NCI-H1694 treated with DMSO at 0.1 percent for 48 hours (cell line): ENCODE results near the gene DNM2.
A peak's percentile ranks its signal among the peaks of the same experiment; 100 is the strongest.
"Not testable (repeated sequence)": the region's sequence is repeated elsewhere in the genome, so short reads cannot be mapped to it uniquely, and the experiment has no call there.

Experiments used
- DNase-seq: peaks from one replicate; lab custom pipeline; 2025; lab: John Stamatoyannopoulos, UW

DNM2 gene

GRCh38 chr19:10838377-10838776 is 120.5 kb downstream of the DNM2 start:
- no peak for DNase-seq

DNA sequence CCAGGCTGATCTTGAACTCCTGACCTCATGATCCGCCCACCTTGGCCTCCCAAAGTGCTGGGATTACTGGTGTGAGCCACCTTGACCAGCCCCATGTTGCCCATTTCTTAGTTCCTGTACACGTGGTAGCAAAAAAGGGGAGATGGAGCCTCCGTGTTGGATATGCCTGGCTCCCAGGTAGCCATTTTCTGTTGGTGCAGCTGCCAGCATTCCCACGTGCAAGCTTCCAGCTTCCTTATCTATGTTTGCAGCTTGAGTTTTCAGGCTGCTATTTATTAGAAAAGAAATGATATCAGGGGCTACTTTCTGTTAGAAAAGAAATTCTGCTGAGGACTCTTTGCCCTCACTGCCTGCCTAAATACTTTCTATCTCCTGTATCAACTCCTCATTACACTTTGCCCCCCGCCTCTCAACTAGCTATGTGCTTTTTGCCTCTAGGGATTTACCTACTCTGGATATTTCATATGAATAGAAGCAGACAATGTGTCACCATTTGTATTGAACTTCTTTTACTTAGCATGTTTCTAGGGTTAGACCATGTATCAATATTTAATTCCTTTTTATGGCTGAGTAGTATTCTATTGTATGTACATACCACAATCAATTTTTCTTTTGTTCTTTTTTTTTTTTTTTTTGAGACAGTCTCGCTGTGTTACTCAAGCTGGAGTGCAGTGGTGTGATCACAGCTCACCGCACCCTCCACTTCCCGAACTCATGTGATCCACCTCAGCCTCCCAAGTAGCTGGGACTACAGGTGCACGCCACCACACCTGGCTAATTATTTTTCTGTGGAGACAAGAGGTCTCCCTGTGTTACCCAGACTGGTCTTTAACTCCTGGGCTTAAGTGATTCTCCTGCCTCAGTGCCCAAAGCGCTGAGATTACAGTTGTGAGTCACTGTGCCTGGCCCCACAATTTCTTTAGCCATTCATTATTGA is 121.5 kb downstream of the DNM2 start:
- DNase-seq, result no peak

GRCh38 chr19:10842788-10843187 is 124.9 kb downstream of the DNM2 start:
- no peak for DNase-seq

- DNase-seq, result no peak
These were observed 128.8 kb downstream of the DNM2 start for GRCh38 chr19:10846500-10847202.

DNA sequence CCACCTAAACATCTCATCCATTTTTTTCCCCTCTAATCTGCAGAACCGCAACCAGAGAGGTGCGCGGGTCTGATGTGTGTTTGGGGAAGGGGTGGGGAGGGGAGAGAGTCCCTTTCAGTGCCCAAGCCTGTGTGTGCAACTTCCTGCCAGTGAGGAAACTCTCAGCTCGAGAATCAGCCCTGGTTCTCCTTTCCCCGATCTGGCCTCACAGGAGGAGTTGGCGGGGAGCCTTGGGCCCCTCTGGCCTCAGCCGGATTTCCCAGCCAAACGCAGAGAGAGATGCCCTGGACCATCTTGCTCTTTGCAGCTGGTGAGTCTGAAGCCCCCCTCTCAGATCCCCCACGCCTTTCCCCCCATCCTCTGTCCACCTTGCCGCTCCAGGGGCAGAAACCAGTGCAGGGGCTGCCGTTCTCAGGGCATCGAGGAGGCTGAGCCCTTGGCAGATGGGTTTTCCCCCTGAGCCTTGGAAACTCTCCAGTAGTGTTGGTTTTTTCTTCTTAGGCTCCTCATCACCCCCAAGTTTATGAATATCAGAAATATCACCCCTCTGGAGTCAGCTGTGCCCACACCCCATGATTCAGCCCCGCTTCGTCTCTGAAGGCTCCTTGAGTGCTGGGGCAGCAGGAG is 130.5 kb downstream of the DNM2 start, which contains the start of gene C19orf38:
Gene C19orf38 (plus strand): TSS at position 186 of the 627 bp plus-strand sequence. CDS start 94 bp downstream, at position 280.
- DNase-seq, result no peak

DNA sequence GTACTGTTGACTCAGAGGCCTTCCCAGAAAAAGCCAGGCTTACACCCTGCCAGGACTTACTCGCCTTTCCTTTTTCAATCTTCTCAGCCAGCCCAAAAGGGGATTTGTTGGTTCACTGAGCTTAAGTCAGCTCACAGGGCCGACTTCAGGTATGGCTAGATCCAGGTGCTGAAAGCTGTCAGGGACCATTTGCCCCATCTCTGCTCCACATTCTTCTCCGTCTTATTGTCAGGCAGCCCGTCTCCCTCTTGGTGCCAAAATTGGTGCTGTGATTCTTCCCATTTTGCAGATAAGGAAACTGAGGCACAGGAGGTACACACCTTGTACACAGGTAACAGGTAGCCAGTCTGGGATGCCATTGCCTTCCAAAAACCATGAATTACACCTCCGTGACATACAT is 132.8 kb downstream of the DNM2 start:
- DNase-seq, result no peak

GRCh38 chr19:10852098-10852800 is 134.4 kb downstream of the DNM2 start:
- no peak for DNase-seq

GRCh38 chr19:10852941-10853340 is 135.1 kb downstream of the DNM2 start:
- DNase-seq, result no peak

GRCh38 chr19:10854350-10855089 is 136.6 kb downstream of the DNM2 start:
- DNase-seq, result no peak

DNA sequence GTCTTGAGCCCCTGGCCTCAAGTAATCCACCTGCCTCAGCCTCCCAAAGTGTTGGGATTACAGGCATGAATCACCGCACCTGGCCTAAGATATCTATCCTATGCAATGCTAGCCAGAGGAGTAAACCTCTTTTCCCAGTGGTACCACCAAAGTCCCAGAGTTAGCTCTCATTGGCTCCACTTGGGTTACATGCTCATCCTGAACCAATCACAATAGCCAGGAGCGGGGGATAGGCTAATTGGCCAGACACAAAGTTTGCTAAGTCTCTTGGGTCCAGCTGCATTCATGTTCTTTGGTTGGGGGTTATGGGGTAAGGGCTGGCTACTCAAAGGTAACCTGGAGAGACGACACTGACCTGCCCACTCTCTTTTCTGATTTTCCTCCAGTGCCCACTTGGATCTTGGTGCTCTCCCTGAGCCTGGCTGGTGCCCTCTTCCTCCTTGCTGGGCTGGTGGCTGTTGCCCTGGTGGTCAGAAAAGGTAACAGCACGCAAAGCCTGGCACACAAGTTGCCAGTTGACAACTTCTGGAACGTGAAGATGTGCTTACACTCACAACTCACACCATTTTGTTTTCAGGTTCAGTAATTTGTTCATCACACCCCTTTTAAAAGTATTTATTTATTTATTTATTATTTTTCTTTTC is 138.1 kb downstream of the DNM2 start:
- no peak for DNase-seq

GRCh38 chr19:10856899-10857298 is 139.0 kb downstream of the DNM2 start:
- not testable (repeated sequence) for DNase-seq

- DNase-seq, result peak; percentile 6
These were observed 140.4 kb downstream of the DNM2 start for GRCh38 chr19:10858204-10858828.

DNA sequence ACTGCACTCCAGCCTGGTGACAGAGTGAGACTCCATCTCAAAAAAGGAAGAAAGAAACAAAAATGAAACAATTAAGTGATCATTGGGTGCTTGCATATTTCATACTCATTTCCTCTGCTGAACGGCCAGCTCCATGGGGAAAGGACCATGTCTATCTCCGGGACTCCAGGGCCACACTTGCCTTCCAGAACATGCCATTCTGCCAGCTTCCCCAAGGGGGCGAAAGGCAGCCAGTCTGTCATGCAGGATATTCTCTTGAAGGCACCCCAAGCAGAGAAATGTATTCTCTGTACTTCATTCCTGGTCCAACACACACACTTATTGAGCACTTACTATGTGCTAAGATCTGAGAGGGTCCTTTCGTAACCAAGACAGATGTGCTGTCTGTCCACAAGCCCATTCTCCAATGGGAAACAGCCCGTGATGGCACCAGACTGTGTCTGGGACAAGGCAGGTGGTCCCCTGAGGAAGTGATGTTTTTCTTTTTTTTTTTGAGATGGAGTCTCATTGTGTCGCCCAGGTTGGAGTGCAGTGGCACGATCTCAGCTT is 143.3 kb downstream of the DNM2 start:
- DNase-seq, result peak; percentile 17

DNA sequence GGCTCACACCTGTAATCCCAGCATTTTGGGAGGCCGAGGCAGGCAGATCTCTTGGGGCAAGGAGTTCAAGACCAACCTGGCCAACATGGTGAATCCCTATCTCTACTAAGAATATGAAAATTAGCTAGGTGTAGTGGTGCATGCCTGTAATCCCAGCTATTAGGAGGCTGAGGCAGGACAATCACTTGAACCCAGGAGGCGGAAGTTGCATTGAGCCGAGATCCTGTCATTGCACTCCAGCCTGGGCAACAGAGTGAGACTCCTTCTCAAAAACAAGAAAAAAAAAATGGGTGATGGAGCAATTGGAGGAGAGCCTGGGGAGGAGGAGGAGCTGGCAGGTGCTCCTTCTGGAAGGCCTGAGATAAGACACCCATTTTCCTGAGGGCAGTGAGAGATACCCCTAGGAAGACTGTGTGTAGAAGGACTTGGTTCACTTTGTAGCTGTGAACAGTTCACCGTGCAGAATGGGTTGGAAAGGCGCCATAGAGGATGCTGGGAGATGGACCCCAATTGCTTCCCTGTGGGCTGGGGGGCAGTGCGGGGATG is 144.8 kb downstream of the DNM2 start:
- no peak for DNase-seq

DNA sequence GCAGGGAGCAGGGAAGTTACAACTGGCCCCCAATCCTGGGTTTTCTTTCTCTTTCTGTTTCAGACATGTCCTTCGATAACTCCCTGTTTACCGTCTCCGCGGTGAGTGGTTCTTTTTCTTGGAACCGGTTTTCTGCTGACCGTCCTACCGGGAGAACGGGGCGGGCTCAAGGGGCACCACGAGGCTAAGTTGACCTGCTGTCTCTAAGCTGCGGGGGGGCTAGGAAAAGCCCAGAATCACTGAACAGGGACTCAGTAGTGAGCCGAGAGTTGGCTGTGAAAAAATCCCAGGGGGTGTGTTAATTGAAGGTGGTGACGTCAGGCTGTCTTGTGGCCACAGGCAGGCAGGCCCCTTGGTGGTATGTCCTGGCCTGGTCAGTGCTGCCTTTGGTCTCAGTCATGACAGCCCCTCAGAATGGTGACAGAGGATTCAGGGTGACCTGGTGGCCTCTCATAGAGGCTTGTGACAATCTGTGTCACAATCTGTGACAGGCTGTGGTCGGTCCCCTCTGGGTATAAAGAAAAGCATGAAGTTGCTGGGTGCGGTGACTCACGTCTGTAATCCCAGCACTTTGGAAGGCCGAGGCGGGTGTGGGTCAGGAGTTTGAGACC is 145.3 kb downstream of the DNM2 start:
- DNase-seq, result no peak

DNA sequence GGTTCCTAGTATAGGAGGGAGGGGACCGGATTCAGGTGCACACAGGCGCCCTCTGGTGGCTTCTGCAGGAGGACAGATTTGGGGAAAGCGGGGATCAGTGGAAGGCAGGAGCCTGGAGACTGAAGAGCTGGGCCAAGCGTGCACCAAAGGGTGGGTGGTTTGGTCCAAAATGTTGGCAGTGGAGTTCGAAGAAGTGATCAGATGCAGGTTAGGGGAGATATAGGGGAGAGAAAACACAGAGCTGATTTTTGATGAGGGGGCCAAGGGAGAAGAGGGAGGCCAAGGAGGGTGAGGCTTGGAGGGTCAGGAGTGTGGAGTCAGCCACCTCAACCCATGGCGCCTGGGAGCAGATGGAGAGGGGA is 146.6 kb downstream of the DNM2 start:
- DNase-seq, result peak; percentile 62

- DNase-seq, result no peak
These were observed 148.6 kb downstream of the DNM2 start for GRCh38 chr19:10866495-10866894.

GRCh38 chr19:10868872-10869547 is 151.1 kb downstream of the DNM2 start:
- DNase-seq, result no peak

DNA sequence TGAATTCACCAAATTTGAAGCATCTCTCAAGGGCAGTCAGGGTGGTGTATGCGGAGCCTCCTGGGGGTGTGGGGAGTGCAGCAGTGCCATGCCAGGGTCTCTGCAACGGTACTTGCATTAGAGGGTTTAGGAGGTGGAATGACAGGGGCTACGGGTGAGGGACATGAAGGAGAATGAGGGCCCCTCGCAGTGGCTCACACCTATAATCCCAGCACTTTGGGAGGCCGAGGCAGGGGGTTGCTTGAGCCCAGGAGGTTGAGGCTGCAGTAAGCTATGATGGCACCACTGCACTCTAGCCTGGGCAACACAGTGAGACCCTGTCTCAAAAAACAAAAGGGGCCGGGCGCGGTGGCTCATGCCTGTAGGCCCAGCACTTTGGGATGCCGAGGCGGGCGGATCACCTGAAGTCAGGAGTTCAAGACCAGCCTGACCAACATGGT is 152.0 kb downstream of the DNM2 start:
- not testable (repeated sequence) for DNase-seq
